ENCODE measurements around the gene MYF5.

Gene MYF5

DNA sequence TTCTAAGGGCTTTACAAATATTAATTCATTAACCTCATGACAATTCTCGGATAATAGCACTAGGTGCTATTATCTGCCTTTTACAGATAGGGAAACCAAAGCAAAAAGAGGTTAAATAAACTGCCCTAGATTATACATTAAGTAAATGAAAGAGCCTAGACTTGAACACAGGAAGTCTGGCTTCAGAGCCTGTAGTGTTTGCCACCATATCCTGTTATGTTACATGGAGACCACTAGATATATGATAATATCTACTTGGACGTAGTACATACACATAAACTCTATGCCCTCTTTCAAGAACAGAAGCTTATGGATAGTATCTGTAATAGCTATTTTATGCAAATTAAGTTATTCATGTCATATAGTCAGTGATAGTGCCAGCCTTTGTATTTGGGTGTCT is 26.2 kb upstream of the MYF5 start:
- H3K4me3 ChIP-seq (ENCODE audit: low read length): no peak overlapping the region
- H3K4me1 ChIP-seq (ENCODE audit: control insufficient read depth, insufficient read depth, low read length): peaks cover 2% of the 10 kb centered on the region; the same call in 1 of the 2 replicates
- no peaks in the 10 kb centered on the region for H3K27me3 ChIP-seq (ENCODE audit: control insufficient read depth, insufficient read depth, low read length)
- WGBS (ENCODE audit: insufficient coverage, insufficient read length): no CpG with 5 or more reads among the region's 2 CpGs
- H3K36me3 ChIP-seq (ENCODE audit: control insufficient read depth, insufficient read depth, low read length): no peaks in the 10 kb centered on the region
- no peak overlapping the region for H3K27ac ChIP-seq (ENCODE audit: low read length)
- no peak for DNase-seq (ENCODE audit: low read depth, low spot score)
- no peaks in the 10 kb centered on the region for H3K9me3 ChIP-seq (ENCODE audit: control insufficient read depth, insufficient read depth, low read length)

DNA sequence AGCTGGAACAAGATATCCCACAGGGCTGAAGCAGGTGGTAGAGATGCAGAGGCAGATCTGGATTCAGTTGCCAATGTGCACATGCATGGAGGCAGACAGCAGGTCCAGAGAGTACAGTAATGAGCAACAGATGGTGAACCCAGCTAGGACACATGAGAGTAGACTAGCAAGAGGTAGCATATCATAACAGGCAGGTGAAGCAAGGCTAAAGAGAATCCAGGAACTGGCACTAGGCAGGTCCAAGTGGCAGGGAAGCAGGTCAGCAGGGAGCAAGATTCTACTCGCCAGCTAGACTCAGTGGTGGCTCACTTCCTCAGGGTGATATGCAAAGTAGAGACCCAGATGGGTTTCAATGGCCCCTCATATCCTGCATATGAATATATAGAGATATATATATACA is 24.6 kb upstream of the MYF5 start:
- no peak overlapping the region for H3K4me3 ChIP-seq (ENCODE audit: low read length)
- WGBS (ENCODE audit: insufficient coverage, insufficient read length): no CpG with 5 or more reads among the region's 1 CpG
- no peak overlapping the region for H3K27ac ChIP-seq (ENCODE audit: low read length)
- no peaks in the 10 kb centered on the region for H3K36me3 ChIP-seq (ENCODE audit: control insufficient read depth, insufficient read depth, low read length)
- no peaks in the 10 kb centered on the region for H3K9me3 ChIP-seq (ENCODE audit: control insufficient read depth, insufficient read depth, low read length)
- peaks cover 2% of the 10 kb centered on the region; the same call in 1 of the 2 replicates for H3K4me1 ChIP-seq (ENCODE audit: control insufficient read depth, insufficient read depth, low read length)
- H3K27me3 ChIP-seq (ENCODE audit: control insufficient read depth, insufficient read depth, low read length): no peaks in the 10 kb centered on the region
- no peak for DNase-seq (ENCODE audit: low read depth, low spot score)

DNA sequence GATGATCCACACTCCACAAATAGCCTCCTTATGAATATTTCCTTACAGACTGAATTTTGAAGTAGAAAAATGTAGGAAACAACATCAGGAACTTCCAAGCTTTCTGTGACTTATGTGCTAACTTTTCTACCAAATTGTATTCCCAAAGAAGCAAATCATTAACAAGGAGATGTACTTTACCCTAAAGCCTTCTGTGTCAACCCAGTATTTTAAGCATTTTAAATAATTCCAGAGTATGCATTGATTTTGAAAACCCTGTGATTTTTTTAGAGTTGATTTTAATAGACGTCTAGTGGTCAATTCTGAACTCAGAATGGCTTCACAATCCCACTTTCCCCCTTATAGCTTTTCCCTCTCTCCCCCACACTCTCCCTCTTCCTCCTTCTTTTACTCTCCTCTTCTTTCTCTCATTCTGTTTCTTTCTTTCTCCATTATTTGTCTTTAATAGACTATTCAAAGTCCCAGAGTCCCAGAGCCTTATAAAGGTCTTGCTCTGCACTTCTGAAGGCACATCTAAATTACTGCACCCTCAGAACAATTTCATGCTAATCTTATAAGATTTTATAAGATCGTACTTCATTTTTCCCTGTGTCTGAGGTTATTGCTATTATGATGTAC is 19.3 kb upstream of the MYF5 start:
- H3K4me1 ChIP-seq (ENCODE audit: control insufficient read depth, insufficient read depth, low read length): no peaks in the 10 kb centered on the region
- H3K27ac ChIP-seq (ENCODE audit: low read length): no peak overlapping the region
- H3K27me3 ChIP-seq (ENCODE audit: control insufficient read depth, insufficient read depth, low read length): no peaks in the 10 kb centered on the region
- DNase-seq (ENCODE audit: low read depth, low spot score): no peak
- no peak overlapping the region for H3K4me3 ChIP-seq (ENCODE audit: low read length)
- no peaks in the 10 kb centered on the region for H3K36me3 ChIP-seq (ENCODE audit: control insufficient read depth, insufficient read depth, low read length)
- no CpG with 5 or more reads among the region's 2 CpGs for WGBS (ENCODE audit: insufficient coverage, insufficient read length)
- H3K9me3 ChIP-seq (ENCODE audit: control insufficient read depth, insufficient read depth, low read length): no peaks in the 10 kb centered on the region

DNA sequence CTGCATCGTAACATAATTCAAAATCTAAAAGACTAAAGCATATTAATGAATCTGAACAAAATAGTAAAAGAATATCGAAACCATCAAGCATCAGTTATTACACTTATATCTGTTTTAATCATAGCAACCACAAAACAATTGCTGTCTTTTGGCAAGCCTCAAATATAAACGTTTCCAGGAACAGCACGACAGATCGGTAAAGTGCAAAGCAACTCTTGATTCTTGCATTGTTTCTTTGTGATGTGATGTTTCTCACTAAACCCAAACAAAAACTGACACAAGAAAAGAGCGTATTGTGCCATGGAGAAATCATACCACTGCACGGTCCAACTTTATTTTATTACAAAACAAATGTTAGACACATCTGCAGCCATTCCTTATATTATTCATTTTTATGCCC is 18.5 kb upstream of the MYF5 start:
- Histone ChIP-seq H3K4me3 (ENCODE audit: low read length) (no peak overlapping the region), H3K27ac (ENCODE audit: low read length) (no peak overlapping the region), H3K27me3 (ENCODE audit: control insufficient read depth, insufficient read depth, low read length) (peaks cover under 1% of the 10 kb centered on the region; the same call in 1 of the 2 replicates), H3K9me3 (ENCODE audit: control insufficient read depth, insufficient read depth, low read length) (no peaks in the 10 kb centered on the region), H3K4me1 (ENCODE audit: control insufficient read depth, insufficient read depth, low read length) (no peaks in the 10 kb centered on the region), H3K36me3 (ENCODE audit: control insufficient read depth, insufficient read depth, low read length) (no peaks in the 10 kb centered on the region)
- DNase-seq (ENCODE audit: low read depth, low spot score): no peak
- WGBS (ENCODE audit: insufficient coverage, insufficient read length): no CpG with 5 or more reads among the region's 7 CpGs

DNA sequence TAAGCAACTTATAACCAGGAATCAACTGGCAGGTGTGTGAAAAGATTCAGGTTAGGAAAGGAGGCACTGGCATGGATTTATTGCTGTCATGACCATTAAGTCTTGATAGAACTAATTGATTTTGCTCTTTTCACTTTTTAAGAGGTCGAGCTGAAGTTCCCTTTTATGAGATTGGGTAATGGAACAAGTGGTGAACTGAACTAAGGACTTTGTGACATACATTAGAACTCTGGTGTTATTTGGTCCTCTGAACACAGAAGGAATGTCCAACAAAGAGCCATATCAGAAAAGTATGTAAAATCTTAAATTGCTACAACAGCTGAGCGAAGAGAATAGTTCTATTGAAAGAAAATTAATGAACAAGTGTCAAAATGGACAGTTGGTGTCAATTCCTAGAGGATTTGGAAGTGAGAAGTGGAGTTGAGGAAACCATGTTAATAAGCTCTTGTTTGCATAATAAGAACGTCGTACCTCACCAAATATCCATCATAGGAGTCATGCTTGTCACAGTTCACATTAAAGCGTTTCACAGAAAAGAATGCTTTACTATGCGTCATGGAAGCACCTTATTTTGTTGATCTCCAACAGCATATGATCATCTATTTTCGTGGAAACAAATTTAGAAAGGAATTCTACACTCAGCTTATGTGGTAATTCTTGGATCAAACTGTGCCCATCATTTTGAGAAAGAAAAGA is 17.7 kb upstream of the MYF5 start:
- WGBS (ENCODE audit: insufficient coverage, insufficient read length): no CpG with 5 or more reads among the region's 7 CpGs
- H3K27me3 ChIP-seq (ENCODE audit: control insufficient read depth, insufficient read depth, low read length): peaks cover 1% of the 10 kb centered on the region; the same call in 1 of the 2 replicates
- H3K36me3 ChIP-seq (ENCODE audit: control insufficient read depth, insufficient read depth, low read length): no peaks in the 10 kb centered on the region
- DNase-seq (ENCODE audit: low read depth, low spot score): no peak
- H3K4me3 ChIP-seq (ENCODE audit: low read length): no peak overlapping the region
- H3K4me1 ChIP-seq (ENCODE audit: control insufficient read depth, insufficient read depth, low read length): no peaks in the 10 kb centered on the region
- no peaks in the 10 kb centered on the region for H3K9me3 ChIP-seq (ENCODE audit: control insufficient read depth, insufficient read depth, low read length)
- H3K27ac ChIP-seq (ENCODE audit: low read length): no peak overlapping the region

DNA sequence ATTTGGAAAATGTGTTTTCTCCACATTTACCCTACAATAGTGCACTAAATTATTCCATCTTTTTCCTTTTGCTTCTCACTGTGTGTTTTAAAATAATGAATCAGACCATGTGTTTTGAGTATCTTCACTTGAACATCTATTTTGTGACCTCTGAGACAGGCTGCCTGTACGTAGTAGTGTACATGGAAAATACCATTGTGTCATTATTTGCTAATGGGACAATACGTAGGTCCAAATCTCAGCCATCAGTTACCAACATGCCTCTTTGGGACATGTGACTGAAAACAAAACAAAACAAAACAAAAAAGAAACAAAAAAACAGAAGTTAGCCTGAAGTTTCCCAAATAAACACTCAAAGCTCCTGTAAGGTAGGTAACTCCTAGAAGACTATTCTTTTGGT is 16.4 kb upstream of the MYF5 start:
- Histone ChIP-seq H3K9me3 (ENCODE audit: control insufficient read depth, insufficient read depth, low read length) (no peaks in the 10 kb centered on the region), H3K27me3 (ENCODE audit: control insufficient read depth, insufficient read depth, low read length) (peaks cover 3% of the 10 kb centered on the region; the same call in 1 of the 2 replicates), H3K4me3 (ENCODE audit: low read length) (no peak overlapping the region), H3K4me1 (ENCODE audit: control insufficient read depth, insufficient read depth, low read length) (no peaks in the 10 kb centered on the region), H3K36me3 (ENCODE audit: control insufficient read depth, insufficient read depth, low read length) (no peaks in the 10 kb centered on the region), H3K27ac (ENCODE audit: low read length) (no peak overlapping the region)
- WGBS (ENCODE audit: insufficient coverage, insufficient read length): no CpG with 5 or more reads among the region's 2 CpGs
- no peak for DNase-seq (ENCODE audit: low read depth, low spot score)

DNA sequence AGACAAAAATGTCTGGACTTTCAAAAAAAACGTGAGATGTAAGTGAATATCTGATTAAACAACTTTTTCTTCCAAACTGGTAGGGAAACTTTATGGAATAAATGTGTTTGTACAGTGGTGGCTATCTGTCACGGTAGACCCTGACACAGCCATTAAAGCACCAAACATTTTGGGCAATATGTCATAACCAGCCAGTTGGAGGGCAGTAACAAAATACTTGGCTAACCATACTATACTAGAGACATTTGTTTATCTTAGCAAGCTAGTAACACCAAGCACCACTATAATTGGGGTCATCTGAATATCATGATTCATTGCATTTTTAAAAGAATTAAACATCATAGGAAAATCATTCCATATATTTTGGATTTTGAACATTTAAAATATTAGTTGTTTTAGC is 15.3 kb upstream of the MYF5 start:
- H3K27ac ChIP-seq (ENCODE audit: low read length): no peak overlapping the region
- WGBS (ENCODE audit: insufficient coverage, insufficient read length): 100% methylated on average over 1 of the region's 2 CpGs
- H3K27me3 ChIP-seq (ENCODE audit: control insufficient read depth, insufficient read depth, low read length): peaks cover 8% of the 10 kb centered on the region
- H3K9me3 ChIP-seq (ENCODE audit: control insufficient read depth, insufficient read depth, low read length): no peaks in the 10 kb centered on the region
- no peaks in the 10 kb centered on the region for H3K4me1 ChIP-seq (ENCODE audit: control insufficient read depth, insufficient read depth, low read length)
- no peak overlapping the region for H3K4me3 ChIP-seq (ENCODE audit: low read length)
- H3K36me3 ChIP-seq (ENCODE audit: control insufficient read depth, insufficient read depth, low read length): no peaks in the 10 kb centered on the region
- no peak for DNase-seq (ENCODE audit: low read depth, low spot score)

DNA sequence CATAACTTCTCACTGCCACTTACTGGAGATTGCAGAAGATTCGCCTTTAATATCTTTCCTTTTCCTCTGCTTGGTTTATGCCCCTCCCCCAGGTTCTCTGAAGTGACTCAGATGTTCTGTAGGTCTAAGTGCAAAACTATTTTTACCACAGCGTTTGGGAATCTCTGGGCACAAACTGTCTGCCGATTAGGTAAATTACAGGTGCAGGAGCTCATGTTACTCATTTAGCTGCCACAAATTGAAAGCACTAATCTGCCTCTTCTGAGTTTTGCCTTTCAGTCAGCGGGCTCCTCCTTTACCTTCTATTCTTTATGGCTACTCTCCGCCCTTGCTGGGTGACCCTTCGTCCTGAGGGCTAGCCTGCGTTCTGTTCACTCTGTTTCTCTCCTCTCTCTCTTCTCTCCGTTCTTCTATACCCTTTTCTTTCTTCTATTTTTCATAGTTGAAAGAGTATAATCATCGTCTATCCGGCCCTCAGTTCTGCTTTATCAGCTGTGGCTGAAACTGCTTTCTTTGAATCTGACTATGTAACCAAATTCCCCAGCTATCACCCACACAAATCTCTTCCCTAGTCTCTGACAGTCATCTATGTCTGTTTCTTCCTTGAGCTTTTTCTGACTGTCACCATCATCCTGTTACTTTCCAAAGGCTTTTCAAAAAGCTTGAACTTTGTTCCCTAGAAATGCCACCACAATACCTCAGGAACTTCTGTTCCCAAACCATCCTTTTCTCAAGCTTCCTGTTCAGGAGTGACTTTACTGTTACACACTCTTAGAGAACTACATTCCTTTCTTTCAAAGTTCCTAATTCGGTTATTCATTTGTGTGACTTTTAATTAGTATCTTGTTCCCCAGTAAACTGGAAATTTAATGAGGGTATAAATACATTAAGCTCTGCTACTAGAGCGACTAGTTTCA is 13.6 kb upstream of the MYF5 start:
- no peak overlapping the region for H3K27ac ChIP-seq (ENCODE audit: low read length)
- peaks cover 25% of the 10 kb centered on the region for H3K27me3 ChIP-seq (ENCODE audit: control insufficient read depth, insufficient read depth, low read length)
- no peaks in the 10 kb centered on the region for H3K9me3 ChIP-seq (ENCODE audit: control insufficient read depth, insufficient read depth, low read length)
- no peak overlapping the region for H3K4me3 ChIP-seq (ENCODE audit: low read length)
- WGBS (ENCODE audit: insufficient coverage, insufficient read length): no CpG with 5 or more reads among the region's 12 CpGs
- no peaks in the 10 kb centered on the region for H3K4me1 ChIP-seq (ENCODE audit: control insufficient read depth, insufficient read depth, low read length)
- no peak for DNase-seq (ENCODE audit: low read depth, low spot score)
- no peaks in the 10 kb centered on the region for H3K36me3 ChIP-seq (ENCODE audit: control insufficient read depth, insufficient read depth, low read length)

DNA sequence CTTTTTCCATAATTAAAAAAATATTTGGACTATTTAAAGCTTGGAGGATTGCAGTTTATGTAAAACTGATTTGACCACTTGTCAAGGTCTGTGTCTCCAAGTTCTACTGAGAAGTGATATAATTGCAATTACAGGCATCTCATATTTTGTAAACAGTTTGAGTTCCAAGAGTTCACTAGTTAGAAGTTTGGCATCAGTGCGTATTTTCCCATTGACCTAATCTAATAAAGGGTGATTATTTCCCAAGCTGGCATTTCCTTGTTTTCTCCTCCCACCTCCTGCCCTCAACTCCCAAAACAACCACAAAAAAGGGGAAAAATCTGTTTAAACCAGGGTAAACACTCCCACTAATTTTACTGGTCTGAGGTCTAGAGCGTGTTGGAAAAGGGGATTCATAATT is 12.3 kb upstream of the MYF5 start:
- no CpG with 5 or more reads among the region's 2 CpGs for WGBS (ENCODE audit: insufficient coverage, insufficient read length)
- Histone ChIP-seq H3K4me1 (ENCODE audit: control insufficient read depth, insufficient read depth, low read length) (peaks cover 3% of the 10 kb centered on the region; the same call in 1 of the 2 replicates), H3K36me3 (ENCODE audit: control insufficient read depth, insufficient read depth, low read length) (no peaks in the 10 kb centered on the region), H3K9me3 (ENCODE audit: control insufficient read depth, insufficient read depth, low read length) (no peaks in the 10 kb centered on the region), H3K27ac (ENCODE audit: low read length) (no peak overlapping the region), H3K4me3 (ENCODE audit: low read length) (no peak overlapping the region), H3K27me3 (ENCODE audit: control insufficient read depth, insufficient read depth, low read length) (peaks cover 34% of the 10 kb centered on the region)
- DNase-seq (ENCODE audit: low read depth, low spot score): no peak

DNA sequence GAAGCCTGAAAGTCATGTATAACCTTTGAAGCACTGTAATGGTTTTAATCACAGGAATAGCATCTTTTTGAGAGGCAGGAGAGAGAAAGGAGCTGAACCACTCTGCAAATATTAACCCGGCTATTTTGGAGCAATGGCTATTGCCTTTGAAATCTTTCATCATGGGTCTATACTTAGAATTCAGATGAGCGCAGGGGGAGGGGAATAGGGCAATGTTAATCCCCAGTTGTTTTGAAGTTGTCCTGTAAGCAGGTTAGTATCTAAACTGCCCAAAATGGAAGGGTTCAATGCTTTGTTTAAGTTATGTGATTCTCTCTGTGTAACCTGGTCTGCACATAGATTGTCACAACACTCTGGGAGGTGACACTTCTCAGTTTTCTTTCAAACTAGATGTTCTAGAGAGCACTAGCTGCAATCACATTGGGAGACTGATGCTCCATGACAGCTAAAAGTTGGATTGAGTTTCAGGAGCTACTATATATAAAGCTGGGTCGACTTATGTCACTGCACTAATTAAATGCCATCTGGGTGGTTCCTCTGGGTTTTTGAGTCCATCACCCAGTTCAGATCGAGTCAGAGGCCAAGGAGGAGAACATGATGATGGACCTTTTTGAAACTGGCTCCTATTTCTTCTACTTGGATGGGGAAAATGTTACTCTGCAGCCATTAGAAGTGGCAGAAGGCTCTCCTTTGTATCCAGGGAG is 9.4 kb upstream of the MYF5 start, which contains the start of gene MYF6:
Gene MYF6, plus strand, starts transcription at position 509 of the 704 bp plus-strand sequence. Its CDS starts 86 bp downstream, at position 595.
- no CpG with 5 or more reads among the region's 4 CpGs for WGBS (ENCODE audit: insufficient coverage, insufficient read length)
- Histone ChIP-seq H3K4me1 (ENCODE audit: control insufficient read depth, insufficient read depth, low read length) (peaks cover 4% of the 10 kb centered on the region; the same call in 1 of the 2 replicates), H3K36me3 (ENCODE audit: control insufficient read depth, insufficient read depth, low read length) (no peaks in the 10 kb centered on the region), H3K4me3 (ENCODE audit: low read length) (peak within 1 kb of the TSS; percentile 5; the same call in 1 of the 2 replicates), H3K9me3 (ENCODE audit: control insufficient read depth, insufficient read depth, low read length) (no peaks in the 10 kb centered on the region), H3K27ac (ENCODE audit: low read length) (no peak within 1 kb of the TSS), H3K27me3 (ENCODE audit: control insufficient read depth, insufficient read depth, low read length) (peaks cover 47% of the 10 kb centered on the region)
- DNase-seq (ENCODE audit: low read depth, low spot score): no peak

Measured in iPS DF 6.9 (cell line).